GM18505 (cell line): Measurements from ENCODE around the gene PCDH11Y.
"Not testable (repeated sequence)": the region's sequence is repeated elsewhere in the genome, so short reads cannot be mapped to it uniquely, and the experiment has no call there.

Experiments
- ATAC-seq: cut with Tn5 transposase; IDR thresholded peaks from one replicate; pipeline ENCODE4 v1.9.1; 2021; ENCODE audit not compliant: unreplicated experiment

The PCDH11Y gene, protein sequence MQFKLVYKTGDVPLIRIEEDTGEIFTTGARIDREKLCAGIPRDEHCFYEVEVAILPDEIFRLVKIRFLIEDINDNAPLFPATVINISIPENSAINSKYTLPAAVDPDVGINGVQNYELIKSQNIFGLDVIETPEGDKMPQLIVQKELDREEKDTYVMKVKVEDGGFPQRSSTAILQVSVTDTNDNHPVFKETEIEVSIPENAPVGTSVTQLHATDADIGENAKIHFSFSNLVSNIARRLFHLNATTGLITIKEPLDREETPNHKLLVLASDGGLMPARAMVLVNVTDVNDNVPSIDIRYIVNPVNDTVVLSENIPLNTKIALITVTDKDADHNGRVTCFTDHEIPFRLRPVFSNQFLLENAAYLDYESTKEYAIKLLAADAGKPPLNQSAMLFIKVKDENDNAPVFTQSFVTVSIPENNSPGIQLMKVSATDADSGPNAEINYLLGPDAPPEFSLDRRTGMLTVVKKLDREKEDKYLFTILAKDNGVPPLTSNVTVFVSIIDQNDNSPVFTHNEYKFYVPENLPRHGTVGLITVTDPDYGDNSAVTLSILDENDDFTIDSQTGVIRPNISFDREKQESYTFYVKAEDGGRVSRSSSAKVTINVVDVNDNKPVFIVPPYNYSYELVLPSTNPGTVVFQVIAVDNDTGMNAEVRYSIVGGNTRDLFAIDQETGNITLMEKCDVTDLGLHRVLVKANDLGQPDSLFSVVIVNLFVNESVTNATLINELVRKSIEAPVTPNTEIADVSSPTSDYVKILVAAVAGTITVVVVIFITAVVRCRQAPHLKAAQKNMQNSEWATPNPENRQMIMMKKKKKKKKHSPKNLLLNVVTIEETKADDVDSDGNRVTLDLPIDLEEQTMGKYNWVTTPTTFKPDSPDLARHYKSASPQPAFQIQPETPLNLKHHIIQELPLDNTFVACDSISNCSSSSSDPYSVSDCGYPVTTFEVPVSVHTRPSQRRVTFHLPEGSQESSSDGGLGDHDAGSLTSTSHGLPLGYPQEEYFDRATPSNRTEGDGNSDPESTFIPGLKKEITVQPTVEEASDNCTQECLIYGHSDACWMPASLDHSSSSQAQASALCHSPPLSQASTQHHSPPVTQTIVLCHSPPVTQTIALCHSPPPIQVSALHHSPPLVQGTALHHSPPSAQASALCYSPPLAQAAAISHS (N-terminal part only)

DNA sequence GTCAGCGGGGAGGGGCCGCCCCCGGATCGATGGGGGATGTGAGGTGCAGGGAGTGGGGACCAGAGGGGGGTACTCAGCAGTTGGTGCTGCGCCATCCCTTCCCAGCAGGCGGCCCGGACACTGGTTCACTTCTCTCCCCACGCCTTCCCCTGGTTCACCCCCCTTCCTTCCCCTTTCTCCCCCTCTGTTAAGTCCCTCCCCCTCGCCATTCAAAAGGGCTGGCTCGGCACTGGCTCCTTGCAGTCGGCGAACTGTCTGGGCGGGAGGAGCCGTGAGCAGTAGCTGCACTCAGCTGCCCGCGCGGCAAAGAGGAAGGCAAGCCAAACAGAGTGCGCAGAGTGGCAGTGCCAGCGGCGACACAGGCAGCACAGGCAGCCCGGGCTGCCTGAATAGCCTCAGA, at the start of gene PCDH11Y:
Gene PCDH11Y (plus strand): TSS at position 240 of the 400 bp plus-strand sequence. CDS start 56,804 bp downstream, outside the sequence.
- ATAC-seq, result not testable (repeated sequence)

DNA sequence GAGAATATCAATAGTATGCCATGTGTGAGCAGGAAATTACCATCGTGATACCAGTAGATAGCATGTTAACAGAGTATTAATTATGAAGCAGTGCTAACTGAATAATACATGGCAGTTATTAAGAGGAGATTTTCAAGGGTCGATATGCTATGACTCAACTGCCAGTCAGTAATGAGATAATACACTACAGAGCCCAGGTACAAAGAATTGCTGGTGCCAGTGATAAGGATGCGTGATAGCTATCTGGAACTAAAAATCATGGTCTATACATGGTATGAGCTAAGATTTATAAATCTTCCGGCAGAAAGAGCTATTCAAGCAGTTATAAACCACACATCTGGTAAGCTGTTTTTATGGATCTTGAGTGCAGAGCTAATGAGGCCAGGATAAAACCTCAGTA, 32.2 kb upstream of the PCDH11Y start:
- not testable (repeated sequence) for ATAC-seq

DNA sequence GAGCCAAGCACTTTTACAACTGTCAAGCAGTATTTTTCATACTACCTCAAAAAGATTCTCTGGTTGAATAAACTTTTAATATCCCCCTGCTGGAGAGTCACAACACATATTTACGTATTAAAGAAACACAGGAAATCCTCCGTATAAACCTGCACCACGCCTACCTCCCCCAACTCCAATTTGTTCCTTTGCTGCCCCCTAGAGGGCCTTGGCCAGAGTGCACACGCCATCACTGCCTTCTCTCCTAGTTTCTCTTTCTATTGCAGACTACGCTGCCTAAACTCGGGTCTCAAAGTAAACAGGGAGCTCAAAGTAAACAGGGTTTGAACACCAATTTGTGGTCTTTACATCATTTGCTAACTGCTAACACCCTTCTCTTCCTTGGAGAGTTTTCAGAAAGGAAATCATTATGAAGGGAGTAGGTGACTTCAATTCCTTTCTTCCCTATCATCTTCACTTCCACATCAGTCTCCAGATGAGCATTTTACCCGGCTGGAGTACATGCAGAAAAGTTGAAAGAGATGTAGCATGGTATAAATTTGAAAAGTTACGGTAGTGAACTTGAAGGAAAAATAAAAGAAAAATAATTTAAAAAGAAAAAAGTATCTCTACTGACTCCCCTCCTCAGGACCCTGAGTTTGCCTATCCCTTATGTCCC, 8.2 kb upstream of the PCDH11Y start:
- peak; percentile 100 for ATAC-seq

DNA sequence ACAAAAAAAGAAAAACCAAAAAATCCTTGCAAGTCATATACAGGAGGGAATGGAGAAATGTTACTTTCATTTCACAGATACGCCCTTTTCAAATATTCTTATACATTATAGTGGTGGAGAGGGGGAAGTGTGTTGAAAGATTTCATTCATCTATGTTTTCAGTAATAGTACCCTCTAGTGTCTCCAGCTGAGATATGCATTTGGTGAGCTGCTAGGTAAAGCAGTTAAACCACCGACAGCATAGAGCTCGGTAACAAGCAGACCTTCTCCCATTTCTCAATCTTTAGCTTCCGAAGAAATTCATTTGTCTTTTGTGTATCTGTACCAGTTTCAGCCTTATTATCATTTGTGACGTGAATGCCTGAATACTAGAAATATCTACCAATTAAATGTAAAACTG, 5.2 kb upstream of the PCDH11Y start:
- not testable (repeated sequence) for ATAC-seq

DNA sequence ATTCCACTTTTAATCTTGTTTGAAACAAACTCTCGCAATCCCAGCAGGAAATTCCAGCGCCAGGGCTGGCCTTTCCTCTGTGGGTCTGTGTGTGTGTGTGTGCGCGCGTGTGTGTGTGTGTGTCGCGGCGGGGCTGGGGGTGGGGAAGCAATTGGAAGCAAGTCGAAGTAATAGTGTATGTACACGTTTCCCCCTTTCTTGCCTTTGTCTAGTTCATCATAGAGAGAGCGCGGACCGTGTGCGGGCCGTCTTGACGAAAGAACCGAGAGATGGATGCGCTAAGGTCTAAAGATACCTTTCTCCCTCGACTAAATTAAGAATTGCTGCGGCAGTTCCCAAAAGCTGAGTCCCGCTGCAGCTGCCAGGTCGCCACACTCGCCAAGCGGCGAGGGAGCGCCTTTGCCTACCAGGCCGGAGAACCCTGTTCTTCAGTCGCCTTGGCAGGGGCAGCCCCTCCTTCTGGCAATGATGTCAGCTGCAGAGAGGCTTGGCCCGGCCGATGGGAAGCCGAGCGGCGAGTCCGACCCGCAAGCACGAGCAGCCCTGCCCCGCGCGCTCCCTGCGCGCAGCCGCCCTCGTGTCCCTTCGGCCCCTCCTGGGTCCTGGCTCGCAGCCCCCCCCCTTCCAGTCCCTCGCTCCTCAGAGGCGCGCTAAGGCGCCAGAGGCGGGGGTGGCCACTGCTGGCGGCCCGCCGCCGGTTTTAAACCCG, 2.5 kb downstream of the PCDH11Y start:
- ATAC-seq, result not testable (repeated sequence)

DNA sequence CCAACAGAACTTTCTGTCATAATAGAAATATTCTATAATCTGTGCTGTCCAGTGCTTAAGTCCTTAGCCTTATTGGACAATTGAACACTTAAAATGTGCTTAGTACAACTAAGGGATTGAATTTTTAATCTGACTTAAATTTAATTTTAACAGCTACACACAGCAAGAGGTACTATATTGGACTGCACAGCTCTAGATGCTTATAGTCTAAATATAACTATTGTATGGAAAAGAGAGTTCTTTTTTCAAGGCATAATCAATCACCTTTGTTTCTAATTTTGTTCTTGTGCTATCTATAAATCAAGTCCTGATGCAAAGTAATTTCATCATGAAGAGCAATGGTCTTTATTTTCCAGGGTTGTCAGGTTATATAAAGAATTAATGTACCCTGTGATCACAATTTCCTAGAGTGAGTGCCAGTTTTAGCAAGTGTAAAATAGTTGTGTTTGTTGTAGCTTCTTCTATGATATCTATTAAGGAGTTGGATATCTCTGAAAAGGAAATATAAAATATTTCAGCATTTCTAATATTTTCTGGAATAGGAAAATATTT, 39.0 kb downstream of the PCDH11Y start:
- ATAC-seq, result not testable (repeated sequence)

DNA sequence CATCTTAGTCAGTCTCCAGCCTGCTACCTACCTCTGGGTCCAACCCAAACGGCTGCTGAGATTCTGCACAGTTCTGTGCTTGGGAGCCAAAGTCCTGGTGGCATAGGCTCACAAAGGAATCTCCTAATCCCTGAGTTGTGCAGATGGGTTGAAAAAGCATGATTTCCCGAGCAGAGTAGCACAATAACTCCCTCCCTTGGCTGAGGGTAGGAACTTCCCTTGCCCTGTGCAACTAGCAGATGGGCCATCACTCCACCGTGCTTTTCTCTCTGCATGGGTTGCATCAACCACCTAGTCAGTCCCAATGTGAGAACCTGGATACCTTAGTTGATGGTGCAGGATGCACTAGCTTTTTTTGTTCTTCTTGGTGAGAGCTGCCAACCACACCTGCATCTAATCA, 82.9 kb downstream of the PCDH11Y start:
- not testable (repeated sequence) for ATAC-seq

DNA sequence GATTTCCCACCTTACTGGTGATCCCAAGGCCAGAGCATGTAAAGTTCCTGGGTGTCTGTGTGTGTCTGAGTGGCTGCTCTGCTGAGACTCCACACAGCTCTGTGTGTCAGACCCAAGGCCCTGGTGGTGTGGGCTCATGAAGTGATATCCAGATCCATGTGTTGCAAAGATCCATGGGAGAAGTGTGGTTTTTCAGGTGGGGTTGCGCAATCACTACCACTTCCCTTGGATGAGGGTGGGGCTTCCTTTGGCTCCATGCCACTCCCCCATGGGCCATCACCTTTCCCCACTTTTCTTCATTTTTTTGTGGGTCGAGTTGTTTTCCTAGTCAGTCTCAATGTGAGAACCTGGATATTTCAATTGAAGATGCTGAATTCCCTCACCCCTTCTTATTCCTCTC, 182.9 kb downstream of the PCDH11Y start:
- ATAC-seq, result not testable (repeated sequence)

DNA sequence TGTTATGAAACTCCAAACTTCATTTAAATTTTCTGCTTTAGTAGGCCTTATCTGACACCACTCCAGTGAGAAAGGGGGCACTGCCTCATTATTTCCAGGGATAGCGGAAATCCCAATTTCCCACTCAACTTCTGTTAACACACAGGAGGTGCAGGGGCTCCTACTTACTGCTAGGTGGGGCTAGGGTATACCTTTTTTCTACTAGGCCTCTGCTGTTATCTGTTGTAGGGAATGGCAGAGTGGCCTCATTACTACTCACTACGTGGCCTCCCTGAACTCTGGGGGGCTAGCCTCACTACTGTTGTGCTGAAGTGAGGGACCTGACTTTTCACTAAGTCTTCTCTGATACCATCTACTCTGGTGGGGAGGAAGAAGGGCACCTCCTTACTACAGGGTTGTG, 215.0 kb downstream of the PCDH11Y start:
- ATAC-seq, result not testable (repeated sequence)

DNA sequence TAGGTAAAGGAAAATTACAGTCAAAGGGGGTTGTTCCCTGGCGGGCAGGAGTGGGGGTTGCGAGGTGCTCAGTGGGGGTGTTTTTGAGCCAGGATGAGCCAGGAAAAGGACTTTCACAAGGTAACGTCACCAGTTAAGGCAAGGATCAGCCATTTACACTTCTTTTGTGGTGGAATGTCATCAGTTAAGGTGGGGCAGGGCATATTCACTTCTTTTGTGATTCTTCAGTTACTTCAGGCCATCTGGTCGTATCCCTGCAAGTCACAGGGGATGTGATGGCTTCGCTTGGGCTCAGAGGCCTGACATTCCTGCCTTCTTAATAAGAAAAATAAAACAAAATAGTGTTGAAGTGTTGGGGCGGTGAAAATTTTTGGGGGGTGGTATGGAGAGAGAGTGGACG, 324.8 kb downstream of the PCDH11Y start:
- not testable (repeated sequence) for ATAC-seq

DNA sequence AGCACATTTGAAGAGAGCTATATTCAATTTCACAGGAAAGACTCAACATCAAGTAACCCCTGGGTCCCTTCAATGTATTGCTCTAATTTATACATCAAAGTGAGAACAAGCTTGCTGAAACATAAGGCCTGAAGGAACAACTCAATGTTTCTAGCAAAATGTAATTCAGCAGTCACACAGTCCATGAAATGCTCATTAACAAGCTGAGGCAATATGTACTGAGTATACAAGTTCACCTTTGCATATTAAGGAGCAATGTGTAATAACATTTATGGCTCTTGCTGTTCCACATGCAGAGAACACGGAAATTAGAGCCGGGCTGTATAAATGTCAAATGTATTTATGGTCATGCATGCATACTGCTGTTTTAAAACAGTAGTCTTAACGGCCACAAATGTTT, 342.1 kb downstream of the PCDH11Y start:
- not testable (repeated sequence) for ATAC-seq

DNA sequence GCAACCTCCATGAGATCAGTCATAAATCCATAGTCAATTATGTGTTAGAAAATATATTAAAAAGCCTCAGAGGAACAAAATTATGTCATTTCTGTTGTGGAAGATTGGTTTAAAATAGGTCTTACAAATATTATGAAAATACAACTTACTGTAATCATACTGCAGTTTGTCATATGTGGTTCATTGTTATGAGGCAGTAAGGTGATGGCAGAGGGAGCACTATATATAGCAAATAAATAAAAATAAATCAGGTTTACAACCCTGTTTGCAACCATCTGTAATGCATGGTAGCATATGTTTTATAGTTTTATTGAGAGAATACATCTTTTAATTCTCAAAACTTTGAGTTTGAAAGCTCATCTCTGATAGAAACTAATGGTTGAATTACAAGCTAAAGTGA, 543.6 kb downstream of the PCDH11Y start:
- not testable (repeated sequence) for ATAC-seq

DNA sequence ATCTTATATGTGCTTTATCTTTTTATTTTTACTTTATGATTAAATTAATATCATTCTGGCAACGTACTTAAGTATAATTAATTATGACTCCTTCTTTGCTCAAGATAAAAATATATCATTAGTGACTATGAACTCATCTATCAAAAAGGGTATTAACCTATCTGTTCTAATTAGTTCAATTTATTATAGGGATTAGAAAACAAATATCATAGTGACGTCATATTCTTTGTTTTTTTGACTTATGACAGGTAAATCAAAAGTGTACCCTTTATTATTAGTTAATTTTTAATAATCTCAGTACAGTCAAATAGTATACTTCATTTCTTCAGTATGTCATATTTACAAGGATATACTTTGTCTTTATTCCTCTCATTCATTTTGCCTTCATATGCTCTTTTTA, 638.5 kb downstream of the PCDH11Y start:
- not testable (repeated sequence) for ATAC-seq

DNA sequence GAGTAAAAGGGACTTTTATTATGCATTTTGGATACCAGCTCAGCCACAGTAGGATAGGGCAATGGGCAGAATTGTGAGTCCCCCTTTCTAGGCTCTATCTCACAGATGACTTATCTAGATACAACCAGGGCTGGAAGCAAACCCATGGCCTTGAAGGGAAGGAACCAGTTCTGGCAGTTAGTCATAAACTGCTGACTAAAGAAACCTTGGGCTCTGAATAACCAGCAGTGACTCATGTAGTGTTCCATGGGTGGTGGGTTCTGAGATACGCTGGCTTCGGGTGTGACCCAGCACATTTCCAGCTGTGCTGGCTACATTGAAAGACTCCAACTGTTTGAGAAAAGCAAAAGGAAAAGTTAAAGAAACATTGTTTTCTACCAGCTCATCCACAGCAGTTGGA, 679.2 kb downstream of the PCDH11Y start:
- ATAC-seq, result not testable (repeated sequence)

DNA sequence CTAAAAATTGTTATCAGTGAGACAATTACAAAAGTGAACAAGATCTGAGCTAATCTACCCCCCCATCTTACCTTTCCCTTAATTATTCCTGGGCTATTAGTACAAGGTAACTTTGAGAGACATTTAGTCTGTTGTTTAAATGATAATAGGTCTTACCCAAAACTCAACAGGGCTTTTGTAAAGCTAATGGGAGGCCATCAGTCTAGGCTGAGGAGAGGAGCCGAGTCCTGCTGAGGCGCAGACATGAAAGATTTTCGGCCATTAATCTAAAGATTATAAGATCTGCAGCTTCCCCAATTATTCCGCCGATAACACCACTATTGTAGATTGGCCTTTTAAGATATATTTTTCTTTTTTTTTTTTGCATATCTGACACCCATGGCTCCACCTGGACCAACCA, 708.6 kb downstream of the PCDH11Y start:
- ATAC-seq, result not testable (repeated sequence)

DNA sequence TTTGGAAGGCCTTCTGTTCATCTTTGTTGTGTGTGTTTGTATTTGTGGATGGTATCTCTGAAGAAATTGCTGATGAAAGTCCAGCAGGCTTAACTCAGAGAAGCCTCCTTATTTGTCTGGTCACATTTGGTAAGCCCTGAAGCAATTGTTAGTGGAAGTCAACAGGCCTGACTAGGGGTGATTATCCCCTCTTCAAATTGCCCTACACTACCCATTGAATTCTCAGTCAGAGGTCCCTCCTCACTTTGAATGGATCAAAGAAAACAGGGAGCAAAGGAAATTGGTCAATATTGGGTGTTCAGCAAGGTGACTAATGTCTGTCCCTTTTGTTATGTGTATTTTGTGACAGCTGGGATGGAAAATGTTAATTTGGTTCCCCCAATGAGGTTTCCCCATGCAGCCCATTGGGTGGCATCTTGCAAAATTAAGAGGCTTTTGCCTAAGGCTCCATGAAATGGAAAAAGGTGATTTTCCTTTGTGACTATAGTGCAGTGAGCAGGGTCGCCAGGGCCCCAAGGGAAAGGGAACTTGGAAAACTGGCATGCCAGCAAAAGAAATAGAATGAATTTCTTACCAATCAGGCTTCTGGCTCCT, 709.8 kb downstream of the PCDH11Y start:
- not testable (repeated sequence) for ATAC-seq

DNA sequence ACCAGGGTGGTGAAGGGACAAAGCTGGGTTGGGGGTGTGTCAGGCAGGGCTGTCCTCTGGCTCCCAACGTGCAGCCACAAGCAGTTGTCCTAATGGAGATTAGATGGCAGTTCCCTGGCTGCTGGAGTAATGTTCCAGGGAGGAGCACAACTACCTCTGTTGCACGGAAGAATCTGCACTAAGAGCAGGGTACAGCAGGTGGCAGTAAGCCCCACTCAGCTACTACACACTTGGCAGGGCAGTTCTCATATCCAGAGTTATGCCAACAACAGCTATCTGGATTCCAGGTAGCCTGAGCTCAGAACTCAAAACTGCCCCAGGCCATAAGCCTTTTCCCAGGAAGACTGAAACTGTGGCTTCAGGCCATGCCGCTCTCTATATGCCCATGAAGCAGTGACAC, 761.3 kb downstream of the PCDH11Y start:
- ATAC-seq, result not testable (repeated sequence)

DNA sequence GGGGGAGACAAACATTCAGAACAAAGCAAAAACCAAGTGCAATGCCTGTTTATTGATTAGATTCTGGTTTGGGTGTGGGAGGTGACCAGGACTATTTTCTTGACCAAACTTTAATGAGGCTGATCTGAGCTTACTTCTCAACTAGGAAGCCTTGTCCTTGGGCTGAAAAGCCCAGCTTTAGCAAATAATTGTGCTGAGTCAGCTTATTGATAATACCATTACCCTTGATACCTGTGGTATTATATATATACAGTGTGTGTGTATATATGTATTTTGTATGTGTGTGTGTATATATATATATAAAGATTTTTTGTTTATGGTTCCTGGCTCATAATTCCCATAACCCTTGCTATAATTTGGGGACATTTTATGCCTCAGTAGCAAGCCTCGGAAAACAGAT, 776.4 kb downstream of the PCDH11Y start:
- not testable (repeated sequence) for ATAC-seq
